GM12892 (cell line): Measurements from ENCODE around the gene PLXDC1.

Experiments
- POLR2A ChIP-seq: IDR thresholded peaks from 2 replicates; pipeline ENCODE4 v1.6.1; 2011; ENCODE audit warnings: low read depth, low read length, control low read depth
- POLR2AphosphoS5 ChIP-seq: IDR thresholded peaks from 2 replicates; pipeline ENCODE4 v1.6.1; 2011; ENCODE audit warnings: low read depth, low read length, control low read depth

DNA sequence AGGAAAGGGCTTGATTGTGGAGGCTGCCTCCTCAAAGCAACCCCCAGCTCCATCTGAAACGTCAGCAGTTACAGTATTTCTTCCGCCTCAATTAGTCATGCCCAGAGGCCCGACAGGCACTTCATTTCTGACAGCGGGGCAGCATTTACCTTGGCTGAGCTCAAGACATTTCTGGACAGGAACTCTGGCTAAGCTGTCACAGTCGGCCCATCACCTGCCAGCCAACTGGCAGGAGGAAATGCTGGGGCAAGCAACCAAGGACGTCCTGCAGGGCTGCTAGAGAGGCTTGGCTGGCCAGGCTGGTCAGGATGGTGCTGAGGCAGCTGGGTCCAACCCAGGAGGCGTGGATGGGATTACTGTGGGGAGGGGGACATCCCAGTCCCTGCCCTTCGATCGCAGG is 27.8 kb downstream of the PLXDC1 start:
- TF ChIP-seq POLR2A = no peak
- no peak for TF ChIP-seq POLR2AphosphoS5
